DND-41 (cell line): ENCODE measurements around the gene MICB.

Experiments used
- EZH2 ChIP-seq: IDR thresholded peaks from 3 replicates; pipeline ENCODE4 v1.6.1; 2012; ENCODE audit warnings: borderline replicate concordance, low read depth, mild to moderate bottlenecking, moderate library complexity, low read length, inconsistent platforms; ENCODE audit not compliant: severe bottlenecking
- TF ChIP-seq, protein P1 (sequence below): IDR thresholded peaks from 2 replicates; pipeline ENCODE4 v1.5.1; 2012; ENCODE audit warnings: borderline replicate concordance, low read length, moderate library complexity, mild to moderate bottlenecking; ENCODE audit not compliant: poor library complexity, severe bottlenecking; ENCODE audit errors: extremely low read depth

DNA sequence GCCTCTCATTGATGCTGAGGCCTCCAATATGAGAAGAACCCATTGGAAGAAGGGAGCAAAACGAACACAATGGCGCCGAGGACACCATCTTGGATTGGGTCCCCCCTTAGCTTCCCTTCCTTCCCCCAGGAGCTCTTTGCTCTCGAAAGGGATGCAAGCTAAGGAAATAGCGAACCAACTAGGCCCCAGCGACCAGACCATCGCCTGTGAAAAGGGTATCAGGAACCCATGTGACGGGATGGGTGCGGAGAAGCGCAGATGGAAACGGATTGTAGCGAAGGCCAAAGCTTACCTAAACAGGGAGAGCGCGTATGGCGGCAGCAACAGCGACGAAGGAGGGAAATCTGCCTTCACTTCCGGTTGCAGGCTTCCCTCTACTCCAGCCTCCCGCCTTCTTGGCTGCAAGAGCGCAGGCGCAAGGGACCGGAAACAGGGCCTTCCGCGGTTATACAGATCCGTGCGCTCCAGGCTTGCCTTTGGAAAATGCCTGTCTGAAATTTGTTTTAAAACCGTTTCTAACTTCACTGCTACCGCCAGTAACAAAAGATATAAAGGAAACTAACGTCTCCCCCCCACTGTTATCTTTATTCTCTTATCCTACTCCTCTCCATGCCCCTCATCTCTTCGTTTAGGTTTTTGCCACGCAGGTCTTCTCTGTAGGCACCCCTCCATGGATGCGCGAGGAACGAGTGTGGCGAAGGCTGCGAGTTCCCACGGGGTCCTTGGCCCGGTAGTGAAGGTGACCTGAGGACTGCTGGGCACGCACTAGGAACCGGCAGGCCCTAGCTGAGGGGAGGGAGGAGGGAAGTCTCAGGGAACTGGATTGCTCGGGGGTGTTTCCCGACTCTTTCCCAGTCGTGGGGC, 43.9 kb downstream of the MICB start, which contains the start of gene DDX39B:
- TF ChIP-seq, protein P1, sequence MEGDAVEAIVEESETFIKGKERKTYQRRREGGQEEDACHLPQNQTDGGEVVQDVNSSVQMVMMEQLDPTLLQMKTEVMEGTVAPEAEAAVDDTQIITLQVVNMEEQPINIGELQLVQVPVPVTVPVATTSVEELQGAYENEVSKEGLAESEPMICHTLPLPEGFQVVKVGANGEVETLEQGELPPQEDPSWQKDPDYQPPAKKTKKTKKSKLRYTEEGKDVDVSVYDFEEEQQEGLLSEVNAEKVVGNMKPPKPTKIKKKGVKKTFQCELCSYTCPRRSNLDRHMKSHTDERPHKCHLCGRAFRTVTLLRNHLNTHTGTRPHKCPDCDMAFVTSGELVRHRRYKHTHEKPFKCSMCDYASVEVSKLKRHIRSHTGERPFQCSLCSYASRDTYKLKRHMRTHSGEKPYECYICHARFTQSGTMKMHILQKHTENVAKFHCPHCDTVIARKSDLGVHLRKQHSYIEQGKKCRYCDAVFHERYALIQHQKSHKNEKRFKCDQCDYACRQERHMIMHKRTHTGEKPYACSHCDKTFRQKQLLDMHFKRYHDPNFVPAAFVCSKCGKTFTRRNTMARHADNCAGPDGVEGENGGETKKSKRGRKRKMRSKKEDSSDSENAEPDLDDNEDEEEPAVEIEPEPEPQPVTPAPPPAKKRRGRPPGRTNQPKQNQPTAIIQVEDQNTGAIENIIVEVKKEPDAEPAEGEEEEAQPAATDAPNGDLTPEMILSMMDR: no peak
- no peak for TF ChIP-seq EZH2
